Nephron (organoid): ENCODE measurements around the gene RERE.
A peak's percentile ranks its signal among the peaks of the same experiment; 100 is the strongest.

Experiments used
- H3K27ac Mint-ChIP-seq, 3 experiments: 2 replicates each; pipeline ENCODE4 v1.8.0; 2020; ENCODE audit warnings: mixed read lengths in 3 of 3, mild to moderate bottlenecking in 2 of 3, moderate library complexity in 1 of 3
- H3K27me3 Mint-ChIP-seq: 2 replicates; pipeline ENCODE4 v1.8.0; 2021; ENCODE audit warnings: low read depth, mild to moderate bottlenecking, moderate library complexity, mixed read lengths
- H3K36me3 Mint-ChIP-seq: 2 replicates; pipeline ENCODE4 v1.8.0; 2020; ENCODE audit warnings: low read depth, mixed read lengths
- H3K4me1 Mint-ChIP-seq: 2 replicates; pipeline ENCODE4 v1.8.0; 2020; ENCODE audit warnings: mixed read lengths
- H3K4me3 Mint-ChIP-seq, 3 experiments: 2 replicates each; pipeline ENCODE4 v1.8.0; 2020; ENCODE audit warnings: mild to moderate bottlenecking in 3 of 3, mixed read lengths in 3 of 3, moderate library complexity in 2 of 3
- H3K9me3 Mint-ChIP-seq: 2 replicates; pipeline ENCODE4 v1.8.0; 2020; ENCODE audit warnings: mixed read lengths
- TF ChIP-seq, protein P1 (sequence below), 3 experiments: fragments of 200-600 bp; sonication (generic); IDR thresholded peaks; one replicate each; pipeline ENCODE4 v1.5.0; 2021; ENCODE audit warnings: antibody characterized with exemption in 3 of 3; ENCODE audit not compliant: unreplicated experiment in 3 of 3

The RERE gene

DNA sequence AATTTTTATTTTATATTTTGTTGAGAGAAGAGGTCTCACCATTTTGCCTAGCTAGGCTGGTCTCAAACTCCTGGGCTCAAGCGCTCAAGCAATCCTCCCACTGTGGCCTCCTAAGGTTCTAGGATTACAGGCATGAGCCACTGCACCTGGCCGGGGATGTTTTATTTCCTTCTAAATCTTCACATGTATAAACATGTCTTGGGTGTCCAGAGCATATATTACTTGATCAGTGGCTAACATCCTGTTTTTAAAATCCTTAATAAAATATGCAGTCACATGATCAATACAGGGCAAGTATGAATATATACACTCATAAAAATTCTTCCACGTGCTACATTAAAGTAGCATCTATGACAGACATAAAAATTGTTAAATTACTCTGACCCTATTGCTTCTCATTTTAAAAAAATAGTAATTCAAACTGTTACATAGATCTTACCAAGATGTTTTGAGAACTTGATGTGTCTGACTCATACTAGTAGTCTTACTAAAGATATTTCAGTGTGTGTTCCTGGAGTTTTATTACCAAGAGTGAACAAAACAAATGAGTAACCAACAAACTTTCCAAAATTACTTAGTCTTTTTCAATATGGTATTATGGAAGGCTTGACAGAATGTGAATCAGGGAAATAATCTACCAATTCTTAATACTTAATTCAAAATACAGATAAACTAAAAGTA lies 277.0 kb downstream of the RERE start:
- peaks cover 9% of the 10 kb centered on the region for H3K9me3 Mint-ChIP-seq
- H3K27ac Mint-ChIP-seq, result peak overlapping the region; percentile 54 to 90 (median 85)
- H3K36me3 Mint-ChIP-seq, result peaks cover 55% of the 10 kb centered on the region
- TF ChIP-seq, protein P1, sequence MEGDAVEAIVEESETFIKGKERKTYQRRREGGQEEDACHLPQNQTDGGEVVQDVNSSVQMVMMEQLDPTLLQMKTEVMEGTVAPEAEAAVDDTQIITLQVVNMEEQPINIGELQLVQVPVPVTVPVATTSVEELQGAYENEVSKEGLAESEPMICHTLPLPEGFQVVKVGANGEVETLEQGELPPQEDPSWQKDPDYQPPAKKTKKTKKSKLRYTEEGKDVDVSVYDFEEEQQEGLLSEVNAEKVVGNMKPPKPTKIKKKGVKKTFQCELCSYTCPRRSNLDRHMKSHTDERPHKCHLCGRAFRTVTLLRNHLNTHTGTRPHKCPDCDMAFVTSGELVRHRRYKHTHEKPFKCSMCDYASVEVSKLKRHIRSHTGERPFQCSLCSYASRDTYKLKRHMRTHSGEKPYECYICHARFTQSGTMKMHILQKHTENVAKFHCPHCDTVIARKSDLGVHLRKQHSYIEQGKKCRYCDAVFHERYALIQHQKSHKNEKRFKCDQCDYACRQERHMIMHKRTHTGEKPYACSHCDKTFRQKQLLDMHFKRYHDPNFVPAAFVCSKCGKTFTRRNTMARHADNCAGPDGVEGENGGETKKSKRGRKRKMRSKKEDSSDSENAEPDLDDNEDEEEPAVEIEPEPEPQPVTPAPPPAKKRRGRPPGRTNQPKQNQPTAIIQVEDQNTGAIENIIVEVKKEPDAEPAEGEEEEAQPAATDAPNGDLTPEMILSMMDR (IDR thresholded peaks at IDR 0.05; ENCODE audit: unreplicated experiment in 3 of 3), result no peak
- H3K4me3 Mint-ChIP-seq, result no peak overlapping the region
- no peaks in the 10 kb centered on the region for H3K27me3 Mint-ChIP-seq
- peaks cover 44% of the 10 kb centered on the region for H3K4me1 Mint-ChIP-seq

GRCh38 chr1:8539683-8540082 lies 277.8 kb downstream of the RERE start:
- H3K27ac Mint-ChIP-seq, result peak overlapping the region in 2 of 3 experiments; percentile 51 to 68
- H3K36me3 Mint-ChIP-seq, result peaks cover 49% of the 10 kb centered on the region
- TF ChIP-seq, protein P1 (IDR thresholded peaks at IDR 0.05; ENCODE audit: unreplicated experiment in 3 of 3), result no peak
- no peaks in the 10 kb centered on the region for H3K27me3 Mint-ChIP-seq
- H3K9me3 Mint-ChIP-seq, result peaks cover 5% of the 10 kb centered on the region
- H3K4me1 Mint-ChIP-seq, result peaks cover 50% of the 10 kb centered on the region
- H3K4me3 Mint-ChIP-seq, result no peak overlapping the region

- Mint-ChIP-seq H3K9me3 (no peaks in the 10 kb centered on the region), H3K36me3 (peaks cover 39% of the 10 kb centered on the region), H3K27me3 (no peaks in the 10 kb centered on the region), H3K4me3 (no peak overlapping the region), H3K27ac (peak overlapping the region; percentile 10 to 55 (median 26)), H3K4me1 (peaks cover 57% of the 10 kb centered on the region)
- TF ChIP-seq, protein P1 (IDR thresholded peaks at IDR 0.05; ENCODE audit: unreplicated experiment in 3 of 3), result no peak
These were observed 278.9 kb downstream of the RERE start for GRCh38 chr1:8538502-8538901.

DNA sequence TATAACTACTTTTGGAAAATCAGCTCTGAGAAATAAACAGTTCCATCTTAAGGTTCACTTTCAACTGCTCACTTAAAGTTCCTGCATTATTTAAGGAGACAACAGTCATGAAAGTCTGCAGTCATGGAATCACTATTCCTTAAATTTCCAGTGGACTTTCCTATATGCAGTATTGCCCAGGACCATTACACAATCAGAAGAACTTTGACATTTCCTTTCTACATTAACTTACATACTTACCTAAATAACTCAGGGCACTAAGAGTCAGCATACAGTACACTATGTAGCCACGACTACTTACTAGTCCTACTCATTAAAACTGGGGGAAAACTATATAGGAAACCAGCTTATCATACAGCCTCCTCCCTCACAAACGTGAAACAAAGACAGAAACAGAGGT lies 279.4 kb downstream of the RERE start:
- TF ChIP-seq, protein P1 (IDR thresholded peaks at IDR 0.05; ENCODE audit: unreplicated experiment in 3 of 3), result no peak
- H3K27me3 Mint-ChIP-seq, result no peaks in the 10 kb centered on the region
- H3K27ac Mint-ChIP-seq, result peak overlapping the region; percentile 10 to 55 (median 26)

GRCh38 chr1:8536515-8536914 lies 280.9 kb downstream of the RERE start:
- H3K4me3 Mint-ChIP-seq, result no peak overlapping the region
- peaks cover 55% of the 10 kb centered on the region for H3K4me1 Mint-ChIP-seq
- peak overlapping the region; percentile 61 to 90 (median 87) for H3K27ac Mint-ChIP-seq
- no peaks in the 10 kb centered on the region for H3K27me3 Mint-ChIP-seq
- H3K9me3 Mint-ChIP-seq, result no peaks in the 10 kb centered on the region
- TF ChIP-seq, protein P1 (IDR thresholded peaks at IDR 0.05; ENCODE audit: unreplicated experiment in 3 of 3), result no peak
- peaks cover 36% of the 10 kb centered on the region for H3K36me3 Mint-ChIP-seq

More for the DNA sequence above, 279.4 kb downstream of the RERE start:
- Mint-ChIP-seq H3K9me3 (no peaks in the 10 kb centered on the region), H3K36me3 (peaks cover 40% of the 10 kb centered on the region), H3K4me3 (no peak overlapping the region), H3K4me1 (peaks cover 61% of the 10 kb centered on the region)

- peaks cover 34% of the 10 kb centered on the region for H3K36me3 Mint-ChIP-seq
- TF ChIP-seq, protein P1 (IDR thresholded peaks at IDR 0.05; ENCODE audit: unreplicated experiment in 3 of 3), result no peak
- no peaks in the 10 kb centered on the region for H3K27me3 Mint-ChIP-seq
- peak overlapping the region in 2 of 3 experiments; percentile 57 to 61 for H3K27ac Mint-ChIP-seq
- peaks cover 49% of the 10 kb centered on the region for H3K4me1 Mint-ChIP-seq
- no peaks in the 10 kb centered on the region for H3K9me3 Mint-ChIP-seq
- H3K4me3 Mint-ChIP-seq, result no peak overlapping the region
These were observed 283.5 kb downstream of the RERE start for GRCh38 chr1:8533907-8534306.
